ENCODE measurements around the gene COL11A1. TPM values are rescaled to one million over a fixed set of nuclear protein-coding genes. Genes with fewer than 3 reads are reported as not detected.

COL11A1 gene
- total and polyA plus RNA-seq, 2 donors (not counting 3 experiments of a cell fraction or from before 2014, with no cell fraction given): not detected

- ChIA-PET POLR2A (no interaction called here), CTCF (interaction anchor here (1.0 to 3.3 kb wide), 2 partner anchors 10 to 350 kb away, joined by 5 to 8 read pairs; no protein-coding TSS in a partner anchor)
- FAIRE-seq (no peak), DNase-seq (ENCODE audit: low read depth, low spot score) (no peak)
- TF ChIP-seq POLR2A (IDR thresholded peaks at IDR 0.05; ENCODE audit: low read depth, low read length) (no peak), JUN (IDR thresholded peaks at IDR 0.05; ENCODE audit: borderline replicate concordance, insufficient read depth, insufficient read length, low read depth) (no peak), FOS (IDR thresholded peaks at IDR 0.05; ENCODE audit: borderline replicate concordance, insufficient read depth, low read length) (no peak), GATA2 (IDR thresholded peaks at IDR 0.05; ENCODE audit: insufficient read depth, insufficient read length, low read depth, low read length) (no peak), EZH2 (IDR thresholded peaks at IDR 0.05; ENCODE audit: borderline replicate concordance, low read depth, low read length, severe bottlenecking) (no peak), POLR2AphosphoS5 (IDR thresholded peaks at IDR 0.05; ENCODE audit: insufficient read depth, low read depth, low read length) (no peak), CTCF (IDR thresholded peaks at IDR 0.05; ENCODE audit: extremely low read depth in 1 of 2, insufficient read depth in 1 of 2, low read depth in 1 of 2, low read length in 2 of 2) (no peak), MYC (IDR thresholded peaks at IDR 0.05; ENCODE audit: low read depth, low read length) (no peak), MAX (IDR thresholded peaks at IDR 0.05; ENCODE audit: insufficient read depth, insufficient read length) (no peak)
- Histone ChIP-seq H3K79me2 (ENCODE audit: control insufficient read depth, insufficient read depth, low read length) (no peaks in the 10 kb centered on the region), H3K36me3 (ENCODE audit: control insufficient read depth in 2 of 2, extremely low read depth in 1 of 2, insufficient read depth in 2 of 2, low read length in 2 of 2) (no peaks in the 10 kb centered on the region), H3K27me3 (ENCODE audit: control insufficient read depth in 2 of 2, insufficient read depth in 2 of 2, low read length in 2 of 2) (peaks cover 2 to 9% of the 10 kb centered on the region in 2 experiments), H3K4me1 (ENCODE audit: control insufficient read depth, extremely low read depth, insufficient read depth, low read length) (peaks cover 18% of the 10 kb centered on the region), H3K27ac (ENCODE audit: insufficient read depth, low read depth, low read length) (no peak overlapping the region), H3K9me3 (replicated peaks; ENCODE audit: control insufficient read depth, insufficient read depth, low read length) (no peaks in the 10 kb centered on the region), H3K4me2 (ENCODE audit: insufficient read depth, low read length) (no peak overlapping the region), H2AFZ (ENCODE audit: low read depth, low read length) (no peak overlapping the region), H4K20me1 (replicated peaks; ENCODE audit: control insufficient read depth, extremely low read depth, insufficient read depth, low read length) (no peaks in the 10 kb centered on the region), H3K4me3 (replicated peaks in 1 of 3; ENCODE audit: insufficient read depth in 1 of 3, low read depth in 1 of 3, low read length in 3 of 3) (no peak overlapping the region), H3K9me1 (replicated peaks; ENCODE audit: control insufficient read depth, extremely low read depth, insufficient read depth, low read length) (no peaks in the 10 kb centered on the region), H3K9ac (replicated peaks; ENCODE audit: extremely low read depth, insufficient read depth, low read length) (no peak overlapping the region)
- no TSS peak for BruUV-seq (replicated peaks)
- dilution Hi-C loops (cut with MboI; ENCODE audit: extremely low pct_ligation_motif_present, low sequenced_read_pairs): no loop called here
- intact Hi-C loops (cut with micrococcal nuclease): no loop called here
Observed at GRCh38 chr1:103110701-103111100, 2.4 kb upstream of the COL11A1 start.
